GM10266 (cell line): Measurements from ENCODE around the gene RBFA.

Experiments used
- DNase-seq: peaks from one replicate; pipeline ENCODE4 v3.0.0; 2012; ENCODE audit errors: extremely low spot score
- CTCF ChIP-seq: IDR thresholded peaks from 2 replicates; pipeline ENCODE4 v1.5.1; 2012; ENCODE audit warnings: mild to moderate bottlenecking, low read depth; ENCODE audit not compliant: control insufficient read depth, insufficient read depth; ENCODE audit errors: missing control alignments

The RBFA gene

GRCh38 chr18:80044072-80044471, 9.8 kb downstream of the RBFA start:
- no peak for DNase-seq
- TF ChIP-seq CTCF, result no peak

GRCh38 chr18:80046011-80046410, 11.8 kb downstream of the RBFA start:
- DNase-seq, result no peak
- no peak for TF ChIP-seq CTCF

DNA sequence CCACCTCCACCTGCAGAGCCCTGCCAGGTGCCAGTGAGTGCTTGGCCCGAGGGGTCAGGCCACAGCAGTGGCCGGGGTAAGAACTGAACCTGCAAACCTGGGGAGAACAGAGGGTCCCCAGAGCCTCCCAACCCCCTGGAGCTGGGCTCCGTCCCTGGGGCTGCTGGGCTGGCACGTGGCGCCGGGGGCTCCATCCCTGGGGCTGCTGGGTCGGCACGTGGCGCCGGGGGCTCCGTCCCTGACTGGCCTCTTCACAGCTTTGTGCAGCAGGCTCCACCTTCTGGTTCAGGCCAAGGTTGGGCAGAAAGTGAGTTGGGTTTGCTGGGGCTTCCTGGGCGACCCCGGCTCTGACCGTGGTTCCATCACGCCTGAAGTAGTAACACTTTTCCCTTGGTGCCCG, 12.2 kb downstream of the RBFA start:
- no peak for DNase-seq
- TF ChIP-seq CTCF, result no peak

DNA sequence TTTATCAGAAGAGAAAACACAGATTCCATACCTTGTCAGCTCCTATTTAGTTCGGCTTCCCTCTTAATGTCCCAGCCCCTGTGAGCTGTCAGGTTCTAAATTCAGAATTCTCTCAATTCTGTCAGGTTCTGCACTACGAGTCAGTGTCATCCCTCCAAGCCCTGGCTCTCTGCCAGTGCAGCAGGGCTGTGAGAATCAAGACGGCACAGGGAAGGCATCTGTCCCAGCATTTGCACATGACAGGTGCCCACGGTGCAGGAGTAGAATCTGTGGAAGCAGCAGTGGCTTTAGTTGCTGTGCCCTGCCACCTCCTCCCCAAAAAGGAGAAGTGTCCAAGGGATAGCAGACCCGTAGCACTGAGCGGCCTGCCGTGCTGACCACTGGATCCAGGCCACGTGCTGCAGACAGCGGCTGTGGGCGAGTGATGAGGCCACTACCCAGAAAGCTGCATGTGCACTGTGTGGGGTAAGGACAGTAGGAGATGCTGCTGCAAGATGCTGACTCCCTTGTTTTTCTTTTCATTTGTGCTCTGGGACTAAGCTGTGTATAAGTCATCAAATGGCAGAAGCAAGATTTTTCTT, 12.8 kb downstream of the RBFA start:
- TF ChIP-seq CTCF, result no peak
- DNase-seq, result no peak

- no peak for DNase-seq
- TF ChIP-seq CTCF, result no peak
These were observed 16.6 kb downstream of the RBFA start for GRCh38 chr18:80050797-80051196.

DNA sequence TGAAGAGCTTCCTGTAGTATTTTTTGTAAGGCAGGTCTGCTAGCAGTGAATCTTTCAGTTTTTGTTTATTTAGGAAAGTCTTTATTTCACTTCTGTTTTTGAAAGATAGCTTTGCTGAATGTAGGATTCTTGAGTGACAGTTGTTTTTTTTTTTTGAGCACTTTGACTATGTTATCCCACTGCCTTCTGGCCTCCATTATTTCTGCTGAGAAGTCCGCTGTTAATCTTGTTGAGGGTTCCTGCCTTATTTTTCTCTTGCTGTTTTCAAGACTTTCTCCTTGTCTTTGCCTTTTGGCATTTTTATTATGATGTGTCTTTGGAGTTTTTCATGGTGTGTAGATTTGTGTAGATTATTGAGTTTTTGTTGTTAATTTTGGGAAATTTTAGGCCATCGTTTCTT, 21.9 kb downstream of the RBFA start:
- TF ChIP-seq CTCF, result no peak
- no peak for DNase-seq

- no peak for DNase-seq
- TF ChIP-seq CTCF, result no peak
These were observed 25.7 kb downstream of the RBFA start for GRCh38 chr18:80059945-80060344.

- TF ChIP-seq CTCF, result no peak
- no peak for DNase-seq
These were observed 31.5 kb downstream of the RBFA start for GRCh38 chr18:80065705-80066104.
